Measurements from ENCODE around the gene CDH5.
"Not testable (repeated sequence)": the region's sequence is repeated elsewhere in the genome, so short reads cannot be mapped to it uniquely, and the experiment has no call there.

The CDH5 gene

GRCh38 chr16:66429290-66429962 lies 62.9 kb downstream of the CDH5 start:
- H3K27ac ChIP-seq: no peak overlapping the region
- no peak overlapping the region for H3K4me3 ChIP-seq

GRCh38 chr16:66430214-66430613 lies 63.7 kb downstream of the CDH5 start:
- H3K27ac ChIP-seq: no peak overlapping the region

DNA sequence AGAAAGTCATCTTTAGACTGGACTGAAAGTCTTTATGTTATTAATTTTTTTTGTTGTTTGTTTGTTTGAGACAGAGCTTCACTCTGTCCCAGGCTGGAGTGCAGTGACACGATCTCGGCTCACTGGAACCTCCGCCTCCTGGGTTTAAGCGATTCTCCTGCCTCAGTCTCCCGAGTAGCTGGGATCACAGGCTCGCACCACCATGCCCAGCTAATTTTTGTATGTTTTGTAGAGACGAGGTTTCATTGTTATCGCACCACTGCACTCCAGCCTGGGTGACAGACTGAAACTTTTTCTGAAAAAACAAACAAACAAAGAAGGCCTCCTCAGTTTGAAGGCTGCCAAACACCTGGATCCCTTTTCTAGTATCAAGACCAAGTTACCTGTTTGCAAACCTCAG lies 65.3 kb downstream of the CDH5 start:
- H3K27ac ChIP-seq: no peak overlapping the region
- no peak overlapping the region for H3K4me3 ChIP-seq

More at GRCh38 chr16:66430214-66430613, 63.7 kb downstream of the CDH5 start:
- no peak overlapping the region for H3K4me3 ChIP-seq

DNA sequence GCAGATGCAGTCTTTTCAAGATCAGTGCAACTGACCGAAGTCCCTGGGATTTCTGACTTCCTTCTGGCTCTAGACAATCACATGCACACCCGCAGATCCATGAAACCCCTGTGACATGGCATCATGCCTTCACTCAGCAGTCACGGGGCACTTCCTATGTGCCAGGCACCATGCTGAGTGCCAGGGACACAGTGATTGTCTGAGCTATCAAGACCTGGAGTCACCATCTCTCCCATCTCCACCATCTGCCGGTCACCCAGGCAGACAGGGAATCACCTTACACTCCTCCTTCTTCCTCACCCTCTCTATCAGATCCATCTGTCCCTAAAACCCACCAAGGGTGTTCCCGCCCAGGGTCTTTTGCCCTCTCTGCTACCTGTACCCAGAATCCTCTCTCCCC lies 65.9 kb downstream of the CDH5 start:
- Histone ChIP-seq H3K27ac (no peak overlapping the region), H3K4me3 (no peak overlapping the region)

DNA sequence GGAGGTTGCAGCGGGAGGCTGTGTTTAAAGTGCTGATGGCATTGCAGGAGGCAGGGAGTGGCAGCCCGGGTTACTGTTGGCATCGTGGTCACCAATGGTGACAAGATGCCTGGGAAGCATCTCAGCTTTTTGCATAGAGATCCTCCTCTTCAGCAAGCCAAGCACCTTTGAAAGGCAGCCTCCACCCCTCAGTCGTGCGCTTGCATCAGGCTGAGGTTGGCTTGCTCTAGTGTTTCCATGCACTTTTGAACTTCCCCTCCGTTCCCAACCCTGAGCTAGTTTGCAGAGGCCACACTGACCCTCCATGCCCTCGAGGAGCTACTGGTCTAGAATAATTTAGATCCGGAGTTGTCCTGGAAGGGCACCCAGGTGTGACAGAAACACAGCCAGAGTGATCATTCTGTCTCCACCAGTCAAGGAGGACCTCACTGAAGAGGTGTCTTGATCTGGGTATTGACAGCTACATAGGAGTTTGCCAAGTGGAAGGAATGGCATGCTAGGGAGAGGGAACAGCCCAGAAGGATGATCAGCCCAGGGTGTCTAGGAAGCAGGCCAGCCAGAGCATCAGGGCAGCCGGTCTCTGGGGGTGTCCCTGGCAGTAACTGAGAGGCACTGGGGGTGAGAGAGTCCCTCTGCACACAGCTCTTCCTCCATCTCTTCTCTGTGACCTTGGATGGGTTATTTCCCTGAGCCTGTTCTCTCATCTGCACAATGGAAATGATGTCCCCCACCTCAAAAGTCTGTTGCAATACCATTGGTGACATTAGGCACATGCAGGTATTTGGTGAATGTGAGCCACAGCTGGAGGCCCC lies 68.3 kb downstream of the CDH5 start:
- Histone ChIP-seq H3K4me3 (no peak overlapping the region), H3K27ac (no peak overlapping the region)

DNA sequence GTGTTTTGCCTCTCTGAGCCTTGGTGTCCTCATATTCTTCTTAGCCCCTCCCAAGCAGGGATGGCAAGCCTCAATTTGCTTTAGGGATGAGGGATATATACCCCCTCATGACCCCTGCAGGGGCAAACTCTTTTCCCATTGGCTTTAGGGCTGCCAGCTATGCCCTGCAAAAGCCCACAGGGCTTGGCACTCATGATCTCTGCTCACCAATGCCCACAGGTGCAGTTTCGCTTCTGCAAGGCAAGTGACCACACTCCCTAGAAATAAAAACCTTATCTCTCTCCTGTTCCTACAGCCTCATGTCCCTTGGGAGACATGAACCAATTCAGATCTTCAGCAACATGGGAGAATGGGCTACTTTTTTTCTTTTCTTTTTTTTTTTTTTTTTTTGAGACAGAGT lies 69.4 kb downstream of the CDH5 start:
- Histone ChIP-seq H3K4me3 (no peak overlapping the region), H3K27ac (no peak overlapping the region)

- H3K4me3 ChIP-seq: no peak overlapping the region
- no peak overlapping the region for H3K27ac ChIP-seq
Observed at GRCh38 chr16:66437391-66437945, 71.0 kb downstream of the CDH5 start.

- no peak overlapping the region for H3K27ac ChIP-seq
Observed at GRCh38 chr16:66438536-66438935, 72.0 kb downstream of the CDH5 start.

DNA sequence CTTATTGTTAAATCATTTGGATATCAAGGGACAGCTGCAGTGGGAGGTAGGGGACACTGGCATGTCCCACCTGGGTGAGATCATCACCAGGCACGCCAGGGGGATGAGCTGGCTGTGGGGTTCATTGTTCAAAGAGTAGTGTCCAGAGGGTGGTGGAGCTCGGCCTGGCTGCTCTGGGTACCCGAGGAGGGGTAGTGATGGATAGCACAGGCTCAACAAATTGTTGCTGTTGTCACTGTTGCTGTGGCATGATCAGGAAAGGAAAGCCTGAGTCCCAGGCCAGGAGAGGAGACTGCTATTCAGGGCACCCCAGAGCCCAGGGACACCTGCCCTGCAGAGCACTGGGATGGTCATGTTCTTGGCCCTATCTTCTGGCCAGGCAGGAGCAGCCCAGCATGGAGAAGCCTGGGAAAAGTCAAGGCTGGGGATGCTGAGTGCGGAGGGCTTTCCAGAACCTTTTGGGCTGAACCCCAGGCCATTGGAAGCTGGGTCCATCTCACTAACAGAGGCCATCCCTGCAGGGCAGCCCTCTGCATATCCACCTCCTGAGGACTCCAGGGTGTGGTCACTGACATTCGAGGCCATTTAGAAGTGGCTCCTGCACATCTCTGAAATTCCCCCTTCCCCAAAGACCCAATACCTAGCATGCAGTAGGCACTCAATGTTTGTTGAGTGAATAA lies 72.7 kb downstream of the CDH5 start:
- no peak overlapping the region for H3K4me3 ChIP-seq
- no peak overlapping the region for H3K27ac ChIP-seq

More at GRCh38 chr16:66438536-66438935, 72.0 kb downstream of the CDH5 start:
- no peak overlapping the region for H3K4me3 ChIP-seq

DNA sequence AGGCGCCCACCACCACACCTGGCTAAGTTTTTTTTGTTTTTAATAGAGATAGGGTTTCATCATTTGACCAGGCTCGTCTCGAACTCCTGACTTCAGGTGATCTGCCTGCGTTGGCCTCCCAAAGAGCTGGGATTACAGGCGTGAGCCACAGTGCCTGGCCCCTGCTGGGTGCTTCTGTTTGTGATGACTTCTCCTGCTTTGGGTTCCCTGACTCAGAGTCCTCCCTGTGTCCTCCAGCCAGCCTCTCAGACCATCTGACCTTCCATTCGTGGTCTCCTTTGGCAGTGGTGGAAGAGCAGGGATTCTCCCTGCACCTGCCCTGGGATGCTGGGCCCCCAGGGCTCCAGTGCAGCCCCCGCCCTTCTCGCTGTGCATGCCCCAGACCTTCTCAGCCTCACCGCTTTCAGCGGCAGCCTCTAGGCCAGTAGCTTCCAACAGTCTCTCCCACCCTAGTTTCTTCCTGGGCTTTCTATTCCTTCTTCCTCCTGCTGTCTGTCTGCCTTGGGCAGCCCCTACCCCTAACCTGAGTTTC lies 73.8 kb downstream of the CDH5 start:
- Histone ChIP-seq H3K27ac (no peak overlapping the region), H3K4me3 (no peak overlapping the region)

DNA sequence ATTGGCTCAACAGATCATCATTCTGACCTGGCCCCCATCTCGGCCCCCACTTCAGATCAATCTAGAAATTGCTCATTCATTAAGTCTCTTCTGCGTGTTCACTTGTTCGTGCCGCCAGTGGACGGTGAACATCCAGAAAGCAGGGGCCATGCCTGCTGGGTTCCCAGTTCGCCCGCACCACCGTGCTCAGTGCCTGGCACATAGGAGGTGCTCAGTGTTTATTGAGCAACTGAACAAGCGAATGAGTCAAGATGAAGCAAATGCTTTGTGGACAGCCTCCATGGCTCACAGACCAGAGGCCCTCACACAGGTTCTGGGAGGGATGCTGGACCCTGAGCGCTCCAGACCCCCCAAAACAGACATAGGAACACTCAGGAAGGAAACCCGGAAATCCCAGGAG lies 74.5 kb downstream of the CDH5 start:
- Histone ChIP-seq H3K4me3 (no peak overlapping the region), H3K27ac (no peak overlapping the region)

DNA sequence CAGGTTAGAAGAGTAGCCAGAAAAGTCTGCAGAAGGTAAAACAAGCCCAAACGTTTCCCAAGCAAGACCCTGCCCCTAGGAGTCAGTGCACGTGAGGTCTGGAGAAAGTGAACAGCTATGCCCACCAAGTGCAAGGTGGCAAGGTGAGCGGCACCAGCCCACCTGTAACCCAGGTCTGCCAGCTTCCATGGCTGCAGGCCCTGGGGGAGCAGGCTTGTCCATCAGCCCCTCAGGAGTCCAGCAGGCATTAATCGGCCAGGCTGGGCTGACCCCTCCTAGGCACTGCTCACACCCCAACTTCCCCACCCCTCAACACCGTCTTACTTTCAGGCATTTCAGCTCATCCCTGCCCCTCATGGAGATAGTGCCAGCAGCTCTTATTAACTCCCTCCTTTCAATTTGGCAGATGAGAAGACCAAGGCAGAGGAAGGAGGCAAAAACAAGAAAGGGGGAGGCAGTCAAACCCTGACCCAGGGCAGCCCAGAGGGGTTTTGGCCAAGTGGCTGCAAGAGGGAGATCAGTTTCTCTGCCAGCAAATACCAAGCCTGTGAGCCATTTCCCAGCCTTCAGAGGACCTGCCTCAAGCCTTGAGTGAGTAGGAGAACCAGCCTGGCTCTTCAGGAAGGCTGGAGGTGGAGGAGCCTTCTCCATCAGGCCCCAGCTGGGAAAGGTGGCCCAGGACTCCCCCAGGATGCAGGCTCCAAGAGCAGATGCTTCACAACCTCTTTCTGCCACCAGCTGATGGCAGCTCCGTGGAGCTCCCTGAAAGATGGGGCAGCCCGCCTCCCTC lies 75.3 kb downstream of the CDH5 start:
- Histone ChIP-seq H3K4me3 (no peak overlapping the region), H3K27ac (no peak overlapping the region)

DNA sequence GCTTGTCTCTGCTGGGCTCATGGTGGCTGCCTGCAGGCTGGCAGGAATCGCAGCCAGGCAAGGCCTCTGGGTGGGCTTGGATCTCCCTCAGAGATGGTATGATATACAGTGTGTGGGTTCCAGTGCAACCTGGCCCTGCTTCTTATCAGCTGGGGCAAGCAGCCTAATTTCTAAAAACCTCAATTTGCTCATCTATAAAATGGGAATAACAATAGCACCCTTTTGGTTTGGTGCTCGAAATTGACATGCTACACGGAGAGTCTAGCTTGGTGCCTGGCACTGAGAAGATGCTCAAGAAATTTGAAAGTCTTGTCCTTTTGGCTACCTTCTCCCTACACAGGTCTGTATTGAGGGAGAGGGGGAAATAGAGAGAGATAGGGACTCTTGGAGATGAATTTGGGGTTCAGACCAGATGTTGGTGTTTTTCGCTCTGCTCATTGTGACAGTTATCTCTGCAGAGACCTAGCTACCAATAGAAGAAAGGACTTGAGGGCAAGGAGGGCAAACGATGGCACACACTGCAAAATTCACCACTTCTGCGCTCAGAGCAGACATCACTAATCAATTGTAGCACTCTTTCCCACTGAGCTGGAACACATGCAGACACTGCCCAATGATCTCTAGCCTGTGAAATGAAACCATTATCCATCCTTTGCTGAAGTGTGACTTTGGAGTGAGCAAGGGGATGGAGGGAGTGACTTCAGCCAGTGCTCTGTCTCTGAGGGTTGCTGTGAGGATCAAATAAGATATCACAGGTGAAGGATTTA lies 76.2 kb downstream of the CDH5 start:
- H3K27ac ChIP-seq: no peak overlapping the region

GRCh38 chr16:66443269-66443652 lies 76.8 kb downstream of the CDH5 start:
- no peak overlapping the region for H3K27ac ChIP-seq
- no peak overlapping the region for H3K4me3 ChIP-seq

More for the DNA sequence above, 76.2 kb downstream of the CDH5 start:
- H3K4me3 ChIP-seq: no peak overlapping the region

GRCh38 chr16:66444049-66444481 lies 77.6 kb downstream of the CDH5 start:
- Histone ChIP-seq H3K4me3 (no peak overlapping the region), H3K27ac (no peak overlapping the region)

- H3K27ac ChIP-seq: no peak overlapping the region
- no peak overlapping the region for H3K4me3 ChIP-seq
Observed at GRCh38 chr16:66446737-66447136, 80.2 kb downstream of the CDH5 start.

DNA sequence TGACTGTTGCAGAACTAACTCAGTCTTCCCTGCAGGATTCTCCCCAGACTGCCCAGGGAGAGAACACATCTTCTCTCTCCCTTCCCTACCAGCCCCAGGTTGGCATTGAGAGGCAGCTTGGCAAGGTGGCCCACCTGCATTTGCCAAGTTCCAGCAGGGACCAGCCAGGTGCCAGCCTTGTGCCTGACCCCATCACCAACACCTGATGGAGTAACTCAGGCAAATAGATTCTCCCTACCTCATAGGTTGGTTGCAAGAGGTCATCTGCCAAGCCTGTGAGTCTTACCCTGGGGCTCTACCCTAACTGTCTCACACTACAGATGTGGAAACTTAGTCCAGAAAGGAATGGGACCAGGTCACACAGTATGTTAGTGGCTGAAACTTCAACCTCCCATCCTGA lies 81.0 kb downstream of the CDH5 start:
- H3K4me3 ChIP-seq: no peak overlapping the region
- H3K27ac ChIP-seq: no peak overlapping the region

DNA sequence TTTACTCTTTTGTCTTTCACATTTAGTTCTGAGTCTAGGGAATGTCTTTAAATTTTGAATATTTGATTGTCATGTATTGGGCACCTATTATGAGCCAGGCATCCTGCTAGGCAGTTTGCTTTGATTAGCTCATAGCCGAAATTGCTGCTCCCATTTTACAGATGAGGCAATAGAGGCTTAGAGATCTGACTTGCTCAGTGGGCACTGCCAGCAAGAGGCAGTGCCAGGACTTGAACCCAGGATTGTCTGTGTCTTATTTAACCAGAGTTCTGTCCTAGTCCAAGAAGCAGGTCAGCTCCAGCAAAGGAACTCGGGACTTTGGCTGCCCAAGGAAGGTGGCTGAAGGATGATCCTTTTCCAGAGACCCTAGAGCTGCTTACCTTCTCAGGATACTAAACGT lies 85.1 kb downstream of the CDH5 start:
- Histone ChIP-seq H3K27ac (no peak overlapping the region), H3K4me3 (no peak overlapping the region)

DNA sequence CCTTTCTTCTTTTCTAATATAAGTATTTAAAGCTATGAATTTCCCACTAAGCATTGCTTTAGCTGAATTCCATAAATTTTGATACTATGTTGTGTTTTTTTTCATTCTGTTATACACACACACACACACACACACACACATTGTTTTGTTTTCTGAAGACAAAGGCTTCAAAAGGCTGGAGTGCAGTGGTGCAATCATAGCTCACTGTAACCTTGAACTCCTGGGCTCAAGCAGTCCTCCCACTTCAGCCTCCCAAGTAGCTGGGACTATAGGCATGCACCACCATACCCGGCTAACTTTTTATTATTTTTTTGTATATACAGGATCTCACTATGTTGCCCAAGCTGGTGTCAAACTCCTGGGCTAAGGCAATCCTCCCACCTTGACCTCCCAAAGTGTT lies 86.7 kb downstream of the CDH5 start:
- not testable (repeated sequence) for H3K27ac ChIP-seq, H3K4me3 ChIP-seq
